ENCODE data around the gene TRO.

DNA sequence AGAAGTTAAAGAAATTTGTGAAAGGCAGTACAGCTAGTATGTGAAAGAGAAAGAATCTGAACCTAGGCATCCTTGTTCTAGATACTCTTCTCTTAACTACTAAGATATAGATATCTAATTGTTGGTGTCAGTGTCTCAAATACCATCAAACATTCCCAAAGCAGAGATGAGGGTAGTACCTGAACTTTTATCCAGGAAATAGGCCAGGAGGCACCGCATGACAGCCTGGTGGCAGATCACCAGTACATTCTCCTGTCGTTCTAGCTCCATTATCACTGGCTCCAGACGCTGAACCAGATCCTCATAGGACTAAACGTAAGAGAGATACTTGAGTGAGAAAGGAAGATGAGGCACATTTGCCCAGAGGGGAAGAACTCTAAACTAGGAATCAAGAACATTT is 16.8 kb downstream of the TRO start:
- TF ChIP-seq, protein P1, sequence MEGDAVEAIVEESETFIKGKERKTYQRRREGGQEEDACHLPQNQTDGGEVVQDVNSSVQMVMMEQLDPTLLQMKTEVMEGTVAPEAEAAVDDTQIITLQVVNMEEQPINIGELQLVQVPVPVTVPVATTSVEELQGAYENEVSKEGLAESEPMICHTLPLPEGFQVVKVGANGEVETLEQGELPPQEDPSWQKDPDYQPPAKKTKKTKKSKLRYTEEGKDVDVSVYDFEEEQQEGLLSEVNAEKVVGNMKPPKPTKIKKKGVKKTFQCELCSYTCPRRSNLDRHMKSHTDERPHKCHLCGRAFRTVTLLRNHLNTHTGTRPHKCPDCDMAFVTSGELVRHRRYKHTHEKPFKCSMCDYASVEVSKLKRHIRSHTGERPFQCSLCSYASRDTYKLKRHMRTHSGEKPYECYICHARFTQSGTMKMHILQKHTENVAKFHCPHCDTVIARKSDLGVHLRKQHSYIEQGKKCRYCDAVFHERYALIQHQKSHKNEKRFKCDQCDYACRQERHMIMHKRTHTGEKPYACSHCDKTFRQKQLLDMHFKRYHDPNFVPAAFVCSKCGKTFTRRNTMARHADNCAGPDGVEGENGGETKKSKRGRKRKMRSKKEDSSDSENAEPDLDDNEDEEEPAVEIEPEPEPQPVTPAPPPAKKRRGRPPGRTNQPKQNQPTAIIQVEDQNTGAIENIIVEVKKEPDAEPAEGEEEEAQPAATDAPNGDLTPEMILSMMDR (IDR thresholded peaks at IDR 0.05; ENCODE audit: low read length): no peak
- no peak for TF ChIP-seq EZH2phosphoT487 (IDR thresholded peaks at IDR 0.05; ENCODE audit: low read length)

Measured in MM.1S (cell line).